Colonic mucosa (tissue), 4 donors: ENCODE measurements around the gene FMO5. TPM values are rescaled to one million over a fixed set of nuclear protein-coding genes. Genes with fewer than 3 reads are reported as not detected.
A peak's percentile ranks its signal among the peaks of the same experiment; 100 is the strongest.
"Not testable (repeated sequence)": the region's sequence is repeated elsewhere in the genome, so short reads cannot be mapped to it uniquely, and the experiment has no call there.

Experiments
- DNase-seq: peaks from one replicate; pipeline ENCODE4 v3.0.0-alpha.2; 2020
- H3K27ac ChIP-seq: fragments of 200-600 bp; one replicate; pipeline ENCODE4 v1.8.0; 2021
- H3K27me3 ChIP-seq: fragments of 200-600 bp; one replicate; pipeline ENCODE4 v1.8.0; 2021
- H3K36me3 ChIP-seq: fragments of 200-600 bp; one replicate; pipeline ENCODE4 v1.8.0; 2021
- H3K4me1 ChIP-seq: fragments of 200-600 bp; one replicate; pipeline ENCODE4 v1.8.0; 2021; ENCODE audit warnings: mild to moderate bottlenecking
- H3K4me3 ChIP-seq: fragments of 200-600 bp; one replicate; pipeline ENCODE4 v1.8.0; 2021
- H3K9ac ChIP-seq, 2 donors: one replicate each; pipeline ENCODE4 v1.7.0; 2013; ENCODE audit warnings: control low read depth in 2 of 2, low read depth in 2 of 2, low read length in 2 of 2
- H3K9me3 ChIP-seq: fragments of 200-600 bp; one replicate; pipeline ENCODE4 v1.8.0; 2021
- intact Hi-C: fragments of 100-400 bp; cut with DNase I; formaldehyde crosslinking; loops from one replicate; pipeline ENCODE4 v1.14.1; 2022
- total RNA-seq, 2 donors: library from RNA; stranded (reverse); fragmentation: NEBNext Ultra II Directional in 1 of 2; extraction: Animal tissue kit (Norgen Biotek cat#: 25700) in 1 of 2; gene quantifications; one replicate each; pipeline ENCODE4 v1.2.1, GENCODE V29; 2021
- TF ChIP-seq, protein P1 (sequence below): fragments of 200-600 bp; IDR thresholded peaks from one replicate; pipeline ENCODE4 v1.8.0; 2022; ENCODE audit warnings: antibody characterized with exemption, mild to moderate bottlenecking
- donor health status: healthy.
- donor health status: DM: no; HTN: no; CAD: no.
- donor health status: DM: no; HTN: no; CAD: no.

FMO5 gene
- total RNA-seq, 2 donors from 2014 or later = 22.9 to 65.6 TPM

DNA sequence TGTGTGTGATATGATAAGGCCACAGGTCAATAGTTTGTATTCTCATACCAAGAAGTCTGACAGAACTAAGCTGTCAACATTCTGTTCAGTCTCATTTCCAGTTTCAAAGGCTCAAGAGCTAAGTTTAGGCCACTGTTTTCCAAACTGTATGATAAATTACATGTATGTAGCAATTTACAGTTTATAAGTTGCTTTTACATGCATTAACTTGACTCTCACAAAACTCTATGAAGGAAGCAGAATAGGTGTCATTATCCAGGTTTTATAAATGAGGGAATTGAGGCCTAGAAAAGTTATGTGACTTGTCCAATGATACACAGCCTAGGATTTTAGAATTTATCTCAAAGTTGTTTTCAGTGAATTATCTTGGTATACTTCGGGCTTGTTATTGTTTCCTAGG lies 23.4 kb downstream of the FMO5 start:
- Histone ChIP-seq H3K27me3 (no peaks in the 10 kb centered on the region), H3K9ac (no peak overlapping the region), H3K4me1 (no peaks in the 10 kb centered on the region), H3K27ac (no peak overlapping the region), H3K36me3 (no peaks in the 10 kb centered on the region), H3K9me3 (no peaks in the 10 kb centered on the region), H3K4me3 (no peak overlapping the region)
- intact Hi-C loops = no loop called here
- TF ChIP-seq, protein P1, sequence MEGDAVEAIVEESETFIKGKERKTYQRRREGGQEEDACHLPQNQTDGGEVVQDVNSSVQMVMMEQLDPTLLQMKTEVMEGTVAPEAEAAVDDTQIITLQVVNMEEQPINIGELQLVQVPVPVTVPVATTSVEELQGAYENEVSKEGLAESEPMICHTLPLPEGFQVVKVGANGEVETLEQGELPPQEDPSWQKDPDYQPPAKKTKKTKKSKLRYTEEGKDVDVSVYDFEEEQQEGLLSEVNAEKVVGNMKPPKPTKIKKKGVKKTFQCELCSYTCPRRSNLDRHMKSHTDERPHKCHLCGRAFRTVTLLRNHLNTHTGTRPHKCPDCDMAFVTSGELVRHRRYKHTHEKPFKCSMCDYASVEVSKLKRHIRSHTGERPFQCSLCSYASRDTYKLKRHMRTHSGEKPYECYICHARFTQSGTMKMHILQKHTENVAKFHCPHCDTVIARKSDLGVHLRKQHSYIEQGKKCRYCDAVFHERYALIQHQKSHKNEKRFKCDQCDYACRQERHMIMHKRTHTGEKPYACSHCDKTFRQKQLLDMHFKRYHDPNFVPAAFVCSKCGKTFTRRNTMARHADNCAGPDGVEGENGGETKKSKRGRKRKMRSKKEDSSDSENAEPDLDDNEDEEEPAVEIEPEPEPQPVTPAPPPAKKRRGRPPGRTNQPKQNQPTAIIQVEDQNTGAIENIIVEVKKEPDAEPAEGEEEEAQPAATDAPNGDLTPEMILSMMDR = no peak
- no peak for DNase-seq

DNA sequence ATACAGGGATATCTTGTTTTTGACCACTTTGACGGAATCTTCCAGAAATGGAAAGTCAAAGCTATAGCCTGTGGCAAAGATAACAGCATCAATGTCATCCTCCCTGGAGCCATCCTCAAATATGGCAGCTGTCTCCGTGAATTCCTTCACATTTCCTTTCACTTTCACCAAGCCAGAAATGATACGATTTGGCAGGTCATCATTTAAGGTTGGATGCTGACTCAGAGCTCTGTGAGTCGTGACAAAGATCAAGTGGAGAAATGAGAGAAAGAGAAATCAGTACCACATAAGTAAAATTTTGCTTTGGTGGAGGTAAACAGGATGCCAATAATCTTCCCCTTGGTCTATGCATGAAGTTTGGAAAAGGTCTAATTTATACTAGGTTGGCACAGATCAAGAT lies 23.9 kb downstream of the FMO5 start:
- Histone ChIP-seq H3K36me3 (no peaks in the 10 kb centered on the region), H3K9me3 (no peaks in the 10 kb centered on the region), H3K9ac (no peak overlapping the region), H3K4me3 (no peak overlapping the region), H3K27ac (no peak overlapping the region), H3K4me1 (no peaks in the 10 kb centered on the region), H3K27me3 (no peaks in the 10 kb centered on the region)
- intact Hi-C loops = no loop called here
- TF ChIP-seq, protein P1 = no peak
- DNase-seq = no peak

DNA sequence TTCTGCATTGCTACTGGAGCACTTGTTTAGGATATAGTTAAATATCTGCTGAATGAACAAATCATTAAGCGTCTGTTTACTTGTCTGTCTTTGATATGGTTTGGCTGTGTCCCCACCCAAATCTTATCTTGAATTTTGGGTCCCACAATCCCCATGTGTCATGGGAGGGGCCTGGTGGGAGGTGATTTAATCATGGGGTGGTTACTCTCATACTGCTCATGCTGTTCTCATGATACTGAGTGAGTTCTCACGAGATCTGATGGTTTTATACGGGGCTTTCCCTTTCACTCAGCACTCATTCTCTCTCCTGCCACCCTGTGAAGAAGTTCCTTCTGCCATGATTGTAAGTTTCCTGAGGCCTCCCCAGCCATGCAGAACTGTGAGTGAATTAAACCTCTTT lies 27.8 kb downstream of the FMO5 start:
- H3K4me3 ChIP-seq, H3K9me3 ChIP-seq, intact Hi-C loops, DNase-seq, H3K27ac ChIP-seq, H3K36me3 ChIP-seq, H3K9ac ChIP-seq, H3K27me3 ChIP-seq, H3K4me1 ChIP-seq: not testable (repeated sequence)

DNA sequence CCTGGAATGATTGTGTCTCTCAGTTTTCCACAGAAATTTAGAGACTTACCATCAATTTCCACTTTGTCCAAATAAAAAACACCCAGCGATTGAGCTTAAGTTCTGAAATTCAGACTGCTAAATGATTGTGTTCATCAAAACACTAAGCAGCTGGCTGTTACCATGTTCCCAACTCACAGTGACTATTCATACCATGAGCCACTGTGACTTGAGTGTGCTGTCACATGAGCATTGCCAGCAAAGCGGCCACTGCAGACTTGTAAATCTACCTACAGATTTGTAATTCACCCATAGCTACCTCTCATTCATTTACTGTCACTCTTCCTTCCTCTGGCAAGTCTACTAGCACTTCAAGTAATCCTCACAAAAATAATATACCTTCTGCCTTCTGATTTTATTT lies 35.6 kb downstream of the FMO5 start:
- H3K4me3 ChIP-seq = no peak overlapping the region
- TF ChIP-seq, protein P1 = no peak
- H3K27me3 ChIP-seq = no peaks in the 10 kb centered on the region
- no peaks in the 10 kb centered on the region for H3K9me3 ChIP-seq
- no peak for DNase-seq
- no peak overlapping the region for H3K9ac ChIP-seq
- no peaks in the 10 kb centered on the region for H3K36me3 ChIP-seq
- H3K4me1 ChIP-seq = no peaks in the 10 kb centered on the region
- H3K27ac ChIP-seq = no peak overlapping the region
- intact Hi-C loops = no loop called here

DNA sequence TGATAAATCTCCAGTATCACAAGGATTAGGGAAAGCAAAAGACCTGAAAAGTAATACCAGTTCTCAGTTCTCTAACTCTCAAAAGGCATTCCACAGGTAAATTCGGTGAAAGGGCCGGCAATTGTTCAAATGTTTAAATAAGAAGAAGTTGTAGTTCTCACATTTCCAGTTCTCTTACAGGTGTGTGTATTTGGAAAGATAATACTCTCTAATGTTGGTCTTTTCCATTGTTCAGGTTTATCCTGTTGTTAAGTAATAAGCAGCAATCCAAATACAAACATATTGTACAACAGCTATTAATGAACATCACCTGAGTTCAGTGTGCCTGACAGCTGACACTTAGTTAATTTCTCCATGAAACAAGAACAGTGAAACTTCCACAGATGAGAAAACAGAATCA lies 39.7 kb downstream of the FMO5 start:
- DNase-seq = no peak
- Histone ChIP-seq H3K27ac (no peak overlapping the region), H3K9ac (no peak overlapping the region), H3K4me3 (no peak overlapping the region), H3K9me3 (no peaks in the 10 kb centered on the region), H3K4me1 (no peaks in the 10 kb centered on the region), H3K36me3 (no peaks in the 10 kb centered on the region), H3K27me3 (no peaks in the 10 kb centered on the region)
- intact Hi-C loops = no loop called here
- TF ChIP-seq, protein P1 = no peak

DNA sequence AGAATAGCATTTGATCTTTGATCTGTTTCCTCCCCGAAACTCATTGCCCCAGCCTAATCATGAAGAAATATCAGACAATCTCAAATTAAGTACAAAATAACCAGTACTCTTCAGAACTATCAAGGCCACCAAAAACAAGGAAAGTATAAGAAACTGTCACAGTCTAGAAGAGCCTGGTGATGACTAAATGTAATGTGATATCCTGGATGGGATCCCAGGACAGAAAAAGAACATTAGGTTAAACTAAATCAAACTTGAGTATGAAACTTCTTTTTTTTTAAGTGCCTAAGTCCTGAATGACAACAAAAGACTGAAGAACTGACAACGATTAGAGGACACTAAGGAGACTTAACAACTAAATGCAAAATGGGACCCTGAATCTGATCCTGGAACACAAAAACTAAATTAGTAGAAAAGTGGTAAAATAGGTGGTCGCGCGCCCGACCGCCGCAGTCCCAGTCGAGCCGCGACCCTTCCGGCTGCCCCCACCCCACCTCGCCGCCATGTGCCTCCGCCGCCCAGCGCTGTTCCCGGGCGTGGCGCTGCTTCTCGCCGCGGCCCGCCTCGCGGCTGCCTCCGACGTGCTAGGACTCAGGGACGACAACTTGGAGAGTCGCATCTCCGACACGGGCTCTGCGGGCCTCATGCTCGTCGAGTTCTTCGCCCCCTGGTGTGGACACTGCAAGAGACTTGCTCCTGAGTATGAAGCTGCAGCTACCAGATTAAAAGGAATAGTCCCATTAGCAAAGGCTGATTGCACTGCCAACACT lies 47.3 kb downstream of the FMO5 start:
- Histone ChIP-seq H3K27me3 (no peaks in the 10 kb centered on the region), H3K9ac (no peak overlapping the region), H3K9me3 (no peaks in the 10 kb centered on the region), H3K36me3 (no peaks in the 10 kb centered on the region), H3K4me1 (peaks cover 7% of the 10 kb centered on the region), H3K27ac (no peak overlapping the region), H3K4me3 (no peak overlapping the region)
- TF ChIP-seq, protein P1 = no peak
- peak; percentile 25 for DNase-seq
- intact Hi-C loops = no loop called here
